HepG2 (cell line): Measurements from ENCODE around the gene TACC2. TPM values are rescaled to one million over a fixed set of nuclear protein-coding genes. Genes with fewer than 3 reads are reported as not detected.
A peak's percentile ranks its signal among the peaks of the same experiment; 100 is the strongest.

Source experiments
- ATAC-seq: fragments of 200-7000 bp; cut with Tn5 transposase; 3 replicates; pipeline ENCODE4 v1.9.1; 2020; ENCODE audit warnings: mild to moderate bottlenecking, moderate library complexity
- BruUV-seq: library from RNA; stranded (reverse); fragments of 400-500 nt; replicated peaks from 2 replicates; lab custom pipeline; 2021; lab: Mats Ljungman, UMichigan
- CTCF ChIA-PET: fragments of 300-600 bp; formaldehyde crosslinking; extraction: SDS; loops from one replicate; lab custom pipeline; 2021; ENCODE audit warnings: low total read pairs, inconsistent platforms, low intra/inter-chr PET ratio; lab: Yijun Ruan, JAX
- POLR2A ChIA-PET: fragments of 350-600 bp; sonication (Branson Sonifier 250); formaldehyde crosslinking; loops from one replicate; lab custom pipeline; 2020; ENCODE audit warnings: antibody characterized with exemption, inconsistent platforms; lab: Yijun Ruan, JAX
- DNase-seq: peaks from one replicate; pipeline ENCODE4 v3.0.0-alpha.2; 2015; ENCODE audit warnings: low spot score
- FAIRE-seq: peaks from 3 replicates; lab custom pipeline; 2011; peaks lifted over from hg19 to GRCh38; lab: Jason Lieb, UNC
- H2AFZ ChIP-seq: one replicate; pipeline ENCODE4 v1.6.1; 2011; ENCODE audit warnings: low read length, inconsistent platforms
- H3K27ac ChIP-seq: fragments of 300-600 bp; 3 replicates; pipeline ENCODE4 v1.8.0; 2011; ENCODE audit warnings: mixed run types, mild to moderate bottlenecking, mixed read lengths, low read length, inconsistent platforms; ENCODE audit not compliant: insufficient read depth; ENCODE audit errors: extremely low read length
- H3K27me3 ChIP-seq, 2 experiments: fragments of 200-600 bp in 1 of 2; 2 replicates in 1 of 2; 3 replicates in 1 of 2; pipeline versions ENCODE4 v1.6.0 to v1.8.0; 2011; ENCODE audit warnings: low read length in 2 of 2, mild to moderate bottlenecking in 2 of 2, moderate library complexity in 2 of 2, inconsistent platforms in 1 of 2; ENCODE audit not compliant: insufficient read depth in 2 of 2, control insufficient read depth in 1 of 2
- H3K36me3 ChIP-seq, 2 experiments: fragments of 200-600 bp in 1 of 2; replicated peaks in 1 of 2; 2 replicates in 1 of 2; 3 replicates in 1 of 2; pipeline versions ENCODE4 v1.5.1 to v1.8.0; 2011; ENCODE audit warnings: low read length in 2 of 2, inconsistent platforms in 1 of 2; ENCODE audit not compliant: insufficient read depth in 2 of 2, control insufficient read depth in 1 of 2
- H3K4me1 ChIP-seq: 2 replicates; pipeline ENCODE4 v1.5.1; 2012; ENCODE audit warnings: low read length, inconsistent platforms; ENCODE audit not compliant: insufficient read depth
- H3K4me2 ChIP-seq: 2 replicates; pipeline ENCODE4 v1.6.0; 2011; ENCODE audit warnings: low read depth, low read length, inconsistent platforms
- H3K4me3 ChIP-seq, 3 experiments: fragments of 200-600 bp in 1 of 3; sonication (generic), shearing (Covaris generic) in 1 of 3; replicated peaks in 1 of 3; 2 replicates each; pipeline ENCODE4 v1.5.1; 2011 to 2016; ENCODE audit warnings: low read length in 3 of 3, inconsistent platforms in 2 of 3, low read depth in 2 of 3, mild to moderate bottlenecking in 2 of 3, control low read depth in 1 of 3, mixed read lengths in 1 of 3; ENCODE audit not compliant: insufficient read depth in 1 of 3
- H3K79me2 ChIP-seq: one replicate; pipeline ENCODE4 v1.6.1; 2011; ENCODE audit warnings: low read length, inconsistent platforms; ENCODE audit not compliant: insufficient read depth
- H3K9ac ChIP-seq: 2 replicates; pipeline ENCODE4 v1.6.0; 2011; ENCODE audit warnings: mild to moderate bottlenecking, low read depth, low read length, inconsistent platforms; ENCODE audit not compliant: insufficient read depth
- H3K9me3 ChIP-seq: 2 replicates; pipeline ENCODE4 v1.5.1; 2012; ENCODE audit warnings: mild to moderate bottlenecking, low read length
- H4K20me1 ChIP-seq: 2 replicates; pipeline ENCODE4 v1.6.0; 2011; ENCODE audit warnings: inconsistent platforms, mild to moderate bottlenecking, low read length, moderate library complexity; ENCODE audit not compliant: insufficient read depth
- FOXA1 ChIP-seq, 2 experiments: fragments of 450-650 bp in 1 of 2; sonication (generic) in 1 of 2; formaldehyde crosslinking in 1 of 2; IDR thresholded peaks; 2 replicates each; pipeline versions ENCODE4 v1.4.0 to v1.6.1; 2016 to 2020; ENCODE audit warnings: missing genetic modification reagents in 1 of 2
- FOXK2 ChIP-seq: fragments of 450-650 bp; IDR thresholded peaks from 2 replicates; pipeline ENCODE4 v1.6.1; 2016
- HDAC2 ChIP-seq: sonication (generic); formaldehyde crosslinking; IDR thresholded peaks from 2 replicates; pipeline ENCODE4 v1.4.0; 2020; ENCODE audit warnings: missing genetic modification reagents
- KAT8 ChIP-seq: IDR thresholded peaks from 2 replicates; pipeline ENCODE4 v1.6.1; 2016; ENCODE audit warnings: missing genetic modification reagents, missing compliant biosample characterization
- MED1 ChIP-seq: sonication (generic); formaldehyde crosslinking; IDR thresholded peaks from 2 replicates; pipeline ENCODE4 v1.4.0; 2020; ENCODE audit warnings: missing genetic modification reagents
- RELA ChIP-seq: sonication (generic); formaldehyde crosslinking; IDR thresholded peaks from 2 replicates; pipeline ENCODE4 v1.4.0; 2020; ENCODE audit warnings: missing genetic modification reagents
- SOX6 ChIP-seq, 2 experiments: fragments of 450-650 bp in 1 of 2; sonication (generic) in 1 of 2; formaldehyde crosslinking in 1 of 2; IDR thresholded peaks; 2 replicates each; pipeline versions ENCODE4 v1.4.0 to v1.6.1; 2017 to 2020; ENCODE audit warnings: antibody characterized with exemption in 1 of 2, mild to moderate bottlenecking in 1 of 2, missing genetic modification reagents in 1 of 2
- WGBS: methylation state at CpG from one replicate; pipeline ENCODE4 v1.1.6; 2017; ENCODE audit warnings: low lambda C conversion rate; 5-methylcytosine and 5-hydroxymethylcytosine counted together
- in situ Hi-C: cut with HindIII; loops from 2 replicates; pipeline ENCODE4 v1.10.0; 2017; ENCODE audit warnings: low pct_unique_long_range_greater_than_20kb; ENCODE audit not compliant: extremely low pct_ligation_motif_present
- intact Hi-C: fragments of 100-400 bp; cut with micrococcal nuclease; formaldehyde crosslinking; loops from one replicate; pipeline ENCODE4 v1.10.0; 2022; ENCODE audit not compliant: unreplicated experiment
- polyA plus RNA-seq, 8 experiments: library from polyadenylated mRNA; depleted of rRNA in 3 of 8; stranded (reverse) in 7 of 8; unstranded in 1 of 8; fragments of >200 nt; fragmentation: Illumina TruSeq in 4 of 8; extraction: Trizol in 4 of 8; gene quantifications; 2 replicates each; pipeline versions ENCODE4 v1.2.1 to v1.2.3, GENCODE V29; 2011 to 2016; ENCODE audit warnings: low read depth in 4 of 8, missing spikeins in 1 of 8, mixed read lengths in 1 of 8; ENCODE audit not compliant: insufficient read depth in 1 of 8
- total RNA-seq, 5 experiments: library from RNA; depleted of rRNA; stranded (reverse); fragments of >200 nt; fragmentation: Illumina TruSeq; extraction: Trizol; gene quantifications; 2 replicates each; pipeline ENCODE4 v1.2.3, GENCODE V29; 2016; ENCODE audit warnings: low read depth in 1 of 5
- TF ChIP-seq, protein P1 (sequence below): sonication (generic); formaldehyde crosslinking; IDR thresholded peaks from 2 replicates; pipeline ENCODE4 v1.5.0; 2020; ENCODE audit warnings: mild to moderate bottlenecking, missing genetic modification reagents
- TF ChIP-seq, protein P2 (sequence below): fragments of 450-650 bp; IDR thresholded peaks from 2 replicates; pipeline ENCODE4 v1.6.1; 2017; ENCODE audit warnings: mild to moderate bottlenecking
- TF ChIP-seq, protein P3 (sequence below): IDR thresholded peaks from 2 replicates; pipeline ENCODE4 v1.6.1; 2016; ENCODE audit warnings: missing compliant biosample characterization, missing genetic modification reagents, borderline replicate concordance
- TF ChIP-seq, protein P4 (sequence below): sonication (generic); formaldehyde crosslinking; IDR thresholded peaks from 2 replicates; pipeline ENCODE4 v1.5.0; 2020; ENCODE audit warnings: mild to moderate bottlenecking, low read depth, missing genetic modification reagents, borderline replicate concordance
- TF ChIP-seq, protein P5 (sequence below): IDR thresholded peaks from 2 replicates; pipeline ENCODE4 v1.6.1; 2012; ENCODE audit warnings: low read depth, low read length, improper control_type of control experiment
- TF ChIP-seq, protein P6 (sequence below): sonication (generic); formaldehyde crosslinking; IDR thresholded peaks from 2 replicates; pipeline ENCODE4 v1.5.1; 2020; ENCODE audit warnings: missing genetic modification reagents, mild to moderate bottlenecking, borderline replicate concordance

The TACC2 gene
- total and polyA plus RNA-seq, 2 of the 13 experiments (the other 11 are each of a cell fraction or from before 2014, with no cell fraction given): 11.8 to 16.0 TPM

DNA sequence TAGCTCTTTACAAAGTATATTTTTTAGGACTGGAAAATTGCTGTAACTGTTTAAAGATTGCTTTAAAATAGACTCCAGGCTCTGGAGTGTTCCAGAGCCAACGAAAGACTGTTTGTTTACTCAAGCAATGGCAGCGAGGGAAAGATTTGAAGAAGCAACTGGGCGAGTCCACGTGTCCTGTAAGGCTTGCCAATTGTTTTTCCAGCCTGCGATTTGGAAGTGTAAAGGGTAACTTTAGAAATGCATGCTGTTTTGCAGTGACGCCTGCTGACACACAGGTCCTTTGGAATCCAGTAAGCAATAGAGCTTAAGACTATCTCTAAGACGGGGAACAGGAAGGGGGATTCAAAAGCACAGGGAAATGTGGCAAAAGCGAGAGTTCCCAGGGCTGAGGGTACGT, 55.8 kb downstream of the TACC2 start:
- DNase-seq: no peak
- H3K79me2 ChIP-seq: peaks cover 8% of the 10 kb centered on the region
- intact Hi-C loops (loop anchor here (10.0 kb wide), 1 partner anchor 220 kb away; no protein-coding TSS in a partner anchor), in situ Hi-C loops (no loop called here)
- peak overlapping the region; percentile 69 for H3K4me2 ChIP-seq
- peak; percentile 8 for FAIRE-seq
- 37% methylated on average over 9 of the region's 9 CpGs for WGBS
- H3K36me3 ChIP-seq: no peaks in the 10 kb centered on the region
- TSS peak; percentile 73 for BruUV-seq
- peaks cover 81% of the 10 kb centered on the region for H3K4me1 ChIP-seq
- peak overlapping the region; percentile 29 for H3K9ac ChIP-seq
- no peak overlapping the region for H2AFZ ChIP-seq
- ChIA-PET CTCF (no interaction called here), POLR2A (interaction anchor here (1.0 to 2.1 kb wide), 6 partner anchors 10 to 113 kb away, joined by 3 to 11 read pairs (median 4); no protein-coding TSS in a partner anchor)
- no peaks in the 10 kb centered on the region for H3K9me3 ChIP-seq
- no peaks in the 10 kb centered on the region for H3K27me3 ChIP-seq
- H4K20me1 ChIP-seq: no peaks in the 10 kb centered on the region
- no peak for ATAC-seq
- peak overlapping the region in 2 of 3 experiments; percentile 13; a peak in 2 of 6 replicates for H3K4me3 ChIP-seq
- peak overlapping the region; percentile 62 for H3K27ac ChIP-seq
- no peak for TF ChIP-seq FOXK2
- TF ChIP-seq, protein P1, sequence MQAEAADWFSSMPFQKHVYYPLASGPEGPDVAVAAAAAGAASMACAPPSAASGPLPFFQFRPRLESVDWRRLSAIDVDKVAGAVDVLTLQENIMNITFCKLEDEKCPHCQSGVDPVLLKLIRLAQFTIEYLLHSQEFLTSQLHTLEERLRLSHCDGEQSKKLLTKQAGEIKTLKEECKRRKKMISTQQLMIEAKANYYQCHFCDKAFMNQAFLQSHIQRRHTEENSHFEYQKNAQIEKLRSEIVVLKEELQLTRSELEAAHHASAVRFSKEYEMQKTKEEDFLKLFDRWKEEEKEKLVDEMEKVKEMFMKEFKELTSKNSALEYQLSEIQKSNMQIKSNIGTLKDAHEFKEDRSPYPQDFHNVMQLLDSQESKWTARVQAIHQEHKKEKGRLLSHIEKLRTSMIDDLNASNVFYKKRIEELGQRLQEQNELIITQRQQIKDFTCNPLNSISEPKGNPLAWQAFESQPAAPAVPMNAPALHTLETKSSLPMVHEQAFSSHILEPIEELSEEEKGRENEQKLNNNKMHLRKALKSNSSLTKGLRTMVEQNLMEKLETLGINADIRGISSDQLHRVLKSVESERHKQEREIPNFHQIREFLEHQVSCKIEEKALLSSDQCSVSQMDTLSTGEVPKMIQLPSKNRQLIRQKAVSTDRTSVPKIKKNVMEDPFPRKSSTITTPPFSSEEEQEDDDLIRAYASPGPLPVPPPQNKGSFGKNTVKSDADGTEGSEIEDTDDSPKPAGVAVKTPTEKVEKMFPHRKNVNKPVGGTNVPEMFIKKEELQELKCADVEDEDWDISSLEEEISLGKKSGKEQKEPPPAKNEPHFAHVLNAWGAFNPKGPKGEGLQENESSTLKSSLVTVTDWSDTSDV: no peak
- TF ChIP-seq RELA (CRISPR knock-in tag): no peak
- TF ChIP-seq, protein P2, sequence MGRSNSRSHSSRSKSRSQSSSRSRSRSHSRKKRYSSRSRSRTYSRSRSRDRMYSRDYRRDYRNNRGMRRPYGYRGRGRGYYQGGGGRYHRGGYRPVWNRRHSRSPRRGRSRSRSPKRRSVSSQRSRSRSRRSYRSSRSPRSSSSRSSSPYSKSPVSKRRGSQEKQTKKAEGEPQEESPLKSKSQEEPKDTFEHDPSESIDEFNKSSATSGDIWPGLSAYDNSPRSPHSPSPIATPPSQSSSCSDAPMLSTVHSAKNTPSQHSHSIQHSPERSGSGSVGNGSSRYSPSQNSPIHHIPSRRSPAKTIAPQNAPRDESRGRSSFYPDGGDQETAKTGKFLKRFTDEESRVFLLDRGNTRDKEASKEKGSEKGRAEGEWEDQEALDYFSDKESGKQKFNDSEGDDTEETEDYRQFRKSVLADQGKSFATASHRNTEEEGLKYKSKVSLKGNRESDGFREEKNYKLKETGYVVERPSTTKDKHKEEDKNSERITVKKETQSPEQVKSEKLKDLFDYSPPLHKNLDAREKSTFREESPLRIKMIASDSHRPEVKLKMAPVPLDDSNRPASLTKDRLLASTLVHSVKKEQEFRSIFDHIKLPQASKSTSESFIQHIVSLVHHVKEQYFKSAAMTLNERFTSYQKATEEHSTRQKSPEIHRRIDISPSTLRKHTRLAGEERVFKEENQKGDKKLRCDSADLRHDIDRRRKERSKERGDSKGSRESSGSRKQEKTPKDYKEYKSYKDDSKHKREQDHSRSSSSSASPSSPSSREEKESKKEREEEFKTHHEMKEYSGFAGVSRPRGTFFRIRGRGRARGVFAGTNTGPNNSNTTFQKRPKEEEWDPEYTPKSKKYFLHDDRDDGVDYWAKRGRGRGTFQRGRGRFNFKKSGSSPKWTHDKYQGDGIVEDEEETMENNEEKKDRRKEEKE: no peak
- no peak for TF ChIP-seq FOXA1 (IDR thresholded peaks at IDR 0.05)
- peak; percentile 61 for TF ChIP-seq FOXA1 (CRISPR knock-in tag; IDR thresholded peaks at IDR 0.05)
- no peak for TF ChIP-seq HDAC2 (CRISPR knock-in tag)
- TF ChIP-seq KAT8: 0 out of 2 replicates have a peak, but pooled peaks have one; percentile 2
- TF ChIP-seq SOX6 (IDR thresholded peaks at IDR 0.05): no peak
- no peak for TF ChIP-seq SOX6 (CRISPR knock-in tag; IDR thresholded peaks at IDR 0.05)
- TF ChIP-seq, protein P3, sequence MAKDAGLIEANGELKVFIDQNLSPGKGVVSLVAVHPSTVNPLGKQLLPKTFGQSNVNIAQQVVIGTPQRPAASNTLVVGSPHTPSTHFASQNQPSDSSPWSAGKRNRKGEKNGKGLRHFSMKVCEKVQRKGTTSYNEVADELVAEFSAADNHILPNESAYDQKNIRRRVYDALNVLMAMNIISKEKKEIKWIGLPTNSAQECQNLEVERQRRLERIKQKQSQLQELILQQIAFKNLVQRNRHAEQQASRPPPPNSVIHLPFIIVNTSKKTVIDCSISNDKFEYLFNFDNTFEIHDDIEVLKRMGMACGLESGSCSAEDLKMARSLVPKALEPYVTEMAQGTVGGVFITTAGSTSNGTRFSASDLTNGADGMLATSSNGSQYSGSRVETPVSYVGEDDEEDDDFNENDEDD (CRISPR knock-in tag): peak; percentile 66; the same call in 1 of the 2 replicates
- TF ChIP-seq, protein P4, sequence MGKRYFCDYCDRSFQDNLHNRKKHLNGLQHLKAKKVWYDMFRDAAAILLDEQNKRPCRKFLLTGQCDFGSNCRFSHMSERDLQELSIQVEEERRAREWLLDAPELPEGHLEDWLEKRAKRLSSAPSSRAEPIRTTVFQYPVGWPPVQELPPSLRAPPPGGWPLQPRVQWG: no peak
- TF ChIP-seq, protein P5, sequence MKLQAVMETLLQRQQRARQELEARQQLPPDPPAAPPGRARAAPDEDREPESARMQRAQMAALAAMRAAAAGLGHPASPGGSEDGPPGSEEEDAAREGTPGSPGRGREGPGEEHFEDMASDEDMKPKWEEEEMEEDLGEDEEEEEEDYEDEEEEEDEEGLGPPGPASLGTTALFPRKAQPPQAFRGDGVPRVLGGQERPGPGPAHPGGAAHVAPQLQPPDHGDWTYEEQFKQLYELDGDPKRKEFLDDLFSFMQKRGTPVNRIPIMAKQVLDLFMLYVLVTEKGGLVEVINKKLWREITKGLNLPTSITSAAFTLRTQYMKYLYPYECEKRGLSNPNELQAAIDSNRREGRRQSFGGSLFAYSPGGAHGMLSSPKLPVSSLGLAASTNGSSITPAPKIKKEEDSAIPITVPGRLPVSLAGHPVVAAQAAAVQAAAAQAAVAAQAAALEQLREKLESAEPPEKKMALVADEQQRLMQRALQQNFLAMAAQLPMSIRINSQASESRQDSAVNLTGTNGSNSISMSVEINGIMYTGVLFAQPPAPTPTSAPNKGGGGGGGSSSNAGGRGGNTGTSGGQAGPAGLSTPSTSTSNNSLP: no peak
- TF ChIP-seq, protein P6, sequence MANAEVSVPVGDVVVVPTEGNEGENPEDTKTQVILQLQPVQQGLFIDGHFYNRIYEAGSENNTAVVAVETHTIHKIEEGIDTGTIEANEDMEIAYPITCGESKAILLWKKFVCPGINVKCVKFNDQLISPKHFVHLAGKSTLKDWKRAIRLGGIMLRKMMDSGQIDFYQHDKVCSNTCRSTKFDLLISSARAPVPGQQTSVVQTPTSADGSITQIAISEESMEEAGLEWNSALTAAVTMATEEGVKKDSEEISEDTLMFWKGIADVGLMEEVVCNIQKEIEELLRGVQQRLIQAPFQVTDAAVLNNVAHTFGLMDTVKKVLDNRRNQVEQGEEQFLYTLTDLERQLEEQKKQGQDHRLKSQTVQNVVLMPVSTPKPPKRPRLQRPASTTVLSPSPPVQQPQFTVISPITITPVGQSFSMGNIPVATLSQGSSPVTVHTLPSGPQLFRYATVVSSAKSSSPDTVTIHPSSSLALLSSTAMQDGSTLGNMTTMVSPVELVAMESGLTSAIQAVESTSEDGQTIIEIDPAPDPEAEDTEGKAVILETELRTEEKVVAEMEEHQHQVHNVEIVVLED (CRISPR knock-in tag): no peak
- TF ChIP-seq MED1 (CRISPR knock-in tag): 0 out of 2 replicates have a peak, but pooled peaks have one; percentile 7
